Esophagus muscularis mucosa (tissue), 3 donors: ENCODE data around the gene GPC2.

Experiments
- CTCF ChIP-seq, 3 experiments: fragments of 200-600 bp in 2 of 3; fragments of 450-650 bp in 1 of 3; sonication (generic) in 2 of 3; IDR thresholded peaks; one replicate each; pipeline ENCODE4 v1.5.1; 2017 to 2019; ENCODE audit warnings: antibody characterized with exemption in 3 of 3, mild to moderate bottlenecking in 2 of 3, moderate library complexity in 1 of 3
- EP300 ChIP-seq: sonication (generic); formaldehyde crosslinking; IDR thresholded peaks from one replicate; pipeline ENCODE4 v1.6.1; 2017; ENCODE audit warnings: antibody characterized with exemption

GRCh38 chr7:100157334-100158228, 19.6 kb downstream of the GPC2 start:
- TF ChIP-seq EP300 (no peak), CTCF (IDR thresholded peaks at IDR 0.05) (peak in 1 of 3 experiments; percentile 2)
